ENCODE results near the gene RILPL2. TPM values are rescaled to one million over a fixed set of nuclear protein-coding genes. Genes with fewer than 3 reads are reported as not detected.
"Not testable (repeated sequence)": the region's sequence is repeated elsewhere in the genome, so short reads cannot be mapped to it uniquely, and the experiment has no call there.

Gene RILPL2
- total RNA-seq, 1 experiment from 2014 or later = 1.1 TPM

- TF ChIP-seq OVOL2 (CRISPR knock-in tag; IDR thresholded peaks at IDR 0.05; ENCODE audit: borderline replicate concordance) (no peak), ARID4B (CRISPR knock-in tag; IDR thresholded peaks at IDR 0.05; ENCODE audit: borderline replicate concordance) (no peak), PRRX2 (CRISPR knock-in tag; IDR thresholded peaks at IDR 0.05) (no peak), CREM (CRISPR knock-in tag; IDR thresholded peaks at IDR 0.05) (no peak), ESRRA (CRISPR knock-in tag; IDR thresholded peaks at IDR 0.05; ENCODE audit: borderline replicate concordance) (no peak), ZNF416 (CRISPR knock-in tag; IDR thresholded peaks at IDR 0.05) (no peak), SP1 (CRISPR knock-in tag; conservative IDR thresholded peaks at IDR 0.05) (no peak), ZNF219 (CRISPR knock-in tag; IDR thresholded peaks at IDR 0.05; ENCODE audit: borderline replicate concordance) (no peak)
- ChIA-PET CTCF (interaction anchor here (1.0 to 1.3 kb wide), 2 partner anchors 22 to 34 kb away, joined by 3 to 5 read pairs; no protein-coding TSS in a partner anchor), POLR2A (interaction anchor here (1.4 kb wide), 1 partner anchor 22 kb away, joined by 4 read pairs; no protein-coding TSS in a partner anchor)
- Mint-ChIP-seq H3K27ac (peak overlapping the region; percentile 64), H3K4me1 (peaks cover 20% of the 10 kb centered on the region), H3K4me3 (peak overlapping the region; percentile 70), H3K36me3 (peaks cover 8% of the 10 kb centered on the region), H3K9me3 (no peaks in the 10 kb centered on the region), H3K27me3 (ENCODE audit: low read depth) (peaks cover 39% of the 10 kb centered on the region)
- ATAC-seq = no peak
- no peak for DNase-seq (ENCODE audit: low spot score)
Measured at GRCh38 chr12:123387508-123388176, 48.8 kb downstream of the RILPL2 start.

DNA sequence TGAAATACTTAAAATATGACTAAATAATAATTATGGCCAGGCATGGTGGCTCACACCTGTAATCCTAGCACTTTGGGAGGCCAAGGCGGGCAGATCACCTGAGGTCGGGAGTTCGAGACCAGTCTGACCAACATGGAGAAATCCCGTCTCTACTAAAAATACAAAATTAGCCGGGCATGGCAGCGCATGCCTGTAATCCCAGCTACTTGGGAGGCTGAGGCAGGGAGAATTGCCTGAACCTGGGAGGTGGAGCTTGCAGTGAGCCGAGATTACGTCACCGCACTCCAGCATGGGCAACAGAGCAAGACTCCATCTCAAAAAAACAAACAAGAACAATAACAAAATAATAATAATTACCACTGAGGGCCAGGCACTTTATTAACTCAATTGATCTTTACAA is 50.9 kb downstream of the RILPL2 start:
- not testable (repeated sequence) for H3K36me3 Mint-ChIP-seq; DNase-seq (ENCODE audit: low spot score); H3K9me3 Mint-ChIP-seq; H3K27ac Mint-ChIP-seq; ATAC-seq
- Mint-ChIP-seq H3K4me1 (peaks cover 21% of the 10 kb centered on the region), H3K27me3 (ENCODE audit: low read depth) (peaks cover 33% of the 10 kb centered on the region), H3K4me3 (peak overlapping the region; percentile 6; the same call in 1 of the 2 replicates)
- ChIA-PET CTCF (interaction anchor here (0.8 to 1.4 kb wide), 2 partner anchors 20 to 196 kb away, joined by 3 to 10 read pairs; no protein-coding TSS in a partner anchor), POLR2A (interaction anchor here (0.6 to 1.3 kb wide), 2 partner anchors 20 to 116 kb away, joined by 4 to 5 read pairs; no protein-coding TSS in a partner anchor)

DNA sequence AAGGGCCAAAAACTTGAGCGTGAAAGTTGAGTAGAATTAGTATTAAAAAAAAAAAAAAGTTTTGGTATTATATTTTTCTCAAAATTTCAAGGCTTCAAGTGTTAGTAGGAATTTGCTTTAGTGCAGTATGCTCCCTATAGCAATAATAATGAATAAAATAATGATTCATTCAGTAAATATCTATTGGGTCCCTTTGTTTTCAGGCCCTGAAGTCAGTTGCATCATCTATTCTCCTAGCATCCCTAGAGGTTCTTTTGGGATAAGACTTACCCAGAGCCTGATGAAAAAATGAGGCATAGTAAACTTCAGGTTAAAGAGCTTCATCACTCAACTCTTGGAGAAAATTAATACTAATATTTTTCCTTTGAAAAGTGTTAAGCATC is 51.5 kb downstream of the RILPL2 start:
- Mint-ChIP-seq H3K36me3 (no peaks in the 10 kb centered on the region), H3K27ac (no peak overlapping the region), H3K4me1 (peaks cover 16% of the 10 kb centered on the region), H3K27me3 (ENCODE audit: low read depth) (peaks cover 28% of the 10 kb centered on the region), H3K9me3 (no peaks in the 10 kb centered on the region), H3K4me3 (peak overlapping the region; percentile 86)
- no peak for DNase-seq (ENCODE audit: low spot score)
- TF ChIP-seq ZSCAN18 (CRISPR knock-in tag; IDR thresholded peaks at IDR 0.05) (no peak), ATF6 (CRISPR knock-in tag; IDR thresholded peaks at IDR 0.05) (no peak), NR2C2 (CRISPR knock-in tag; IDR thresholded peaks at IDR 0.05) (no peak), GABPB1 (CRISPR knock-in tag; IDR thresholded peaks at IDR 0.05) (0 out of 2 replicates have a peak, but pooled peaks have one; percentile 55)
- no peak for ATAC-seq
- ChIA-PET POLR2A (interaction anchor here (1.3 to 2.0 kb wide), 3 partner anchors 18 to 20 kb away, joined by 4 to 32 read pairs (median 8); partner anchors contain the start of gene SBNO1), CTCF (interaction anchor here (0.8 to 2.3 kb wide), 3 partner anchors 20 to 197 kb away, joined by 3 to 47 read pairs (median 10); partner anchors contain the start of gene SBNO1)
